HAP-1 (cell line): ENCODE results near the gene PPM1D.

Experiments used
- DNase-seq, 2 experiments: peaks; one replicate each; pipeline ENCODE4 v3.0.0-alpha.2; 2016 to 2020; ENCODE audit warnings: low spot score in 2 of 2
- H3K27me3 ChIP-seq: fragments of 250-450 bp; sonication (Bioruptor Pico); 2 replicates; pipeline ENCODE4 v1.5.1; 2020; ENCODE audit warnings: low read depth, mild to moderate bottlenecking, moderate library complexity
- H3K36me3 ChIP-seq: fragments of 250-450 bp; sonication (Bioruptor Pico); replicated peaks from 2 replicates; pipeline ENCODE4 v1.5.1; 2020; ENCODE audit warnings: mild to moderate bottlenecking
- H3K4me1 ChIP-seq: fragments of 250-450 bp; sonication (Bioruptor Pico); 2 replicates; pipeline ENCODE4 v1.5.1; 2020; ENCODE audit warnings: mild to moderate bottlenecking
- H3K4me3 ChIP-seq: fragments of 250-450 bp; sonication (Bioruptor Pico); 2 replicates; pipeline ENCODE4 v1.5.1; 2020; ENCODE audit warnings: mild to moderate bottlenecking, moderate library complexity
- H3K9me3 ChIP-seq: fragments of 250-450 bp; sonication (Bioruptor Pico); 2 replicates; pipeline ENCODE4 v1.5.1; 2020; ENCODE audit warnings: mild to moderate bottlenecking, moderate library complexity
- in situ Hi-C: fragments of 300-500 bp; cut with MboI; formaldehyde crosslinking; loops from 3 replicates; pipeline ENCODE4 v1.14.3; 2020; ENCODE audit warnings: low sequenced_read_pairs, inconsistent platforms, mixed read lengths

PPM1D gene

DNA sequence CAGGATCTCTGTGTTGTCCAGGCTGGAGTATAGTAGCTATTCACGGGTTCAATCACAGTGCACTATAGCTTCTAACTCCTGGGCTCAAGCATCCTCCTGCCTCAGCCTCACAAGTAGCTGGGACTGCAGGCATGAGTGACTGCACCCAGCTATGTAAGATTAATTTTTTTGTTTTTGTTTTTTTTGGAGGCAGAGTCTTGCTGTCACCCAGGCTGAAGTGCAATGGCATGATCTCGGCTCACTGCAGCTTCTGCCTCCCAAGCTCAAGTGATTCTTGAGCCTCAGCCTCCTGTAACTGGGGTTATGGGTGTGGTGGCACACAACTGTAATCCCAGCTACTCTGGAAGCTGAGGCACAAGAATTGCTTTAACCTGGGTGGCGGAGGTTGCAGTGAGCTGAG is 15.8 kb downstream of the PPM1D start:
- DNase-seq = no peak
- Histone ChIP-seq H3K27me3 (no peaks in the 10 kb centered on the region), H3K4me3 (no peak overlapping the region), H3K36me3 (no peaks in the 10 kb centered on the region), H3K9me3 (no peaks in the 10 kb centered on the region), H3K4me1 (no peaks in the 10 kb centered on the region)
- in situ Hi-C loops = no loop called here

DNA sequence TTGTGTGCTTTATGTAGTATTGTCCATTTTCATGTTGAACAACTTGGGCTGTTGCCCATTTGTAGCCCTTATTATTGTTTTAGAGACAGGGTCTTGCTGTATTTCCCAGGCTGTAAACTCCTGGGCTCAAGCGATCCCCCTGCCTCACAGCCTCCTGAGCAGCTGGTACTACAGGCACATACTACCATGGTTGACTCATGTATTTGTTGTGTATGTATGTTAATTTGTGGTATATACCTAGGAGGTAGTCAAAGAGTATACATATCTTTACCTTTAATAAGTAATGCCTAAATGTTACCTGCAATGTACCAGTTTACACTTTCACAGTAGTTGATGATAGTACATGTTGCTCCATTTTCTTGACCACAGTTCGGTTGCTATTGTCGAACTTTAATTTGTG is 18.1 kb downstream of the PPM1D start:
- Histone ChIP-seq H3K4me3 (no peak overlapping the region), H3K9me3 (no peaks in the 10 kb centered on the region), H3K4me1 (no peaks in the 10 kb centered on the region), H3K27me3 (no peaks in the 10 kb centered on the region), H3K36me3 (no peaks in the 10 kb centered on the region)
- in situ Hi-C loops = no loop called here
- no peak for DNase-seq

DNA sequence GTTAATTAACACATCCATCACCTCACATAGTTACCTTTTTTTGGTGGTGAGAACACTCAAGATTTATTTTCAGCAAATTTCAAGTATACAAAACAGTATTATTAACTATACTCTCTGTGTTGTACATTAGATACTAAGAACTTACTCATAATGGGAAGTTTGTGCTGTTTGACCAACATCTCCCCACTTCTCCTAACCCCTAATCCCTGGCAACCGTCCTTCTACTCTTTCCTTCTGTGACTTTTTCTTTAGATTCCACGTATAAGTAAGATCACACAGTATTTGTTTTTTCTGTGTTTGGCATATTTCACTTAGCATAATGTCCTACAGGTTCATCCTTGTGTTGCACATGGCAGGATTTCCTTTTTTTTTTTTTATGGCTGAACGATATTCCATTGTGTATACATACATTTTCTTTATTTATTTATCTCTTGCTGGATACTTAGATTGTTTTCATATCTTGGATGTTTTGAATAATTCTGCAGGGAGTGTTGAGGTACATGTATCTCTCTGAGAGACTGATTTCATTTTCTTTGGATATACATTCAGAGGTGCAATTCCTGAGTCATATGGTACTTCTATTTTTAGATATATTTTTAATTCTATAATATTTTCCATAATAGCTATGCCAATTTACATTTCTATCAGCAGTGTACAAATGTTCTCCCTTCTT is 19.0 kb downstream of the PPM1D start:
- in situ Hi-C loops = no loop called here
- Histone ChIP-seq H3K27me3 (no peaks in the 10 kb centered on the region), H3K9me3 (no peaks in the 10 kb centered on the region), H3K4me3 (no peak overlapping the region), H3K36me3 (no peaks in the 10 kb centered on the region), H3K4me1 (no peaks in the 10 kb centered on the region)
- DNase-seq = no peak

- Histone ChIP-seq H3K27me3 (no peaks in the 10 kb centered on the region), H3K4me3 (no peak overlapping the region), H3K4me1 (no peaks in the 10 kb centered on the region), H3K9me3 (no peaks in the 10 kb centered on the region), H3K36me3 (no peaks in the 10 kb centered on the region; the same call in 1 of the 2 replicates)
- in situ Hi-C loops = no loop called here
- no peak for DNase-seq
Observed at GRCh38 chr17:60622961-60623360, 23.0 kb downstream of the PPM1D start.

- Histone ChIP-seq H3K36me3 (no peaks in the 10 kb centered on the region; the same call in 1 of the 2 replicates), H3K27me3 (no peaks in the 10 kb centered on the region), H3K4me3 (no peak overlapping the region), H3K4me1 (peaks cover 3% of the 10 kb centered on the region), H3K9me3 (no peaks in the 10 kb centered on the region)
- in situ Hi-C loops = no loop called here
- DNase-seq = no peak
Observed at GRCh38 chr17:60623415-60623814, 23.4 kb downstream of the PPM1D start.

- in situ Hi-C loops = loop anchor here (25.0 kb wide), 1 partner anchor 490 kb away; the partner anchor contains the start of gene CA4
- Histone ChIP-seq H3K9me3 (no peaks in the 10 kb centered on the region), H3K36me3 (no peaks in the 10 kb centered on the region; the same call in 1 of the 2 replicates), H3K4me3 (no peak overlapping the region), H3K4me1 (peaks cover 10% of the 10 kb centered on the region), H3K27me3 (no peaks in the 10 kb centered on the region)
- no peak for DNase-seq
Observed at GRCh38 chr17:60627124-60627523, 27.1 kb downstream of the PPM1D start.

DNA sequence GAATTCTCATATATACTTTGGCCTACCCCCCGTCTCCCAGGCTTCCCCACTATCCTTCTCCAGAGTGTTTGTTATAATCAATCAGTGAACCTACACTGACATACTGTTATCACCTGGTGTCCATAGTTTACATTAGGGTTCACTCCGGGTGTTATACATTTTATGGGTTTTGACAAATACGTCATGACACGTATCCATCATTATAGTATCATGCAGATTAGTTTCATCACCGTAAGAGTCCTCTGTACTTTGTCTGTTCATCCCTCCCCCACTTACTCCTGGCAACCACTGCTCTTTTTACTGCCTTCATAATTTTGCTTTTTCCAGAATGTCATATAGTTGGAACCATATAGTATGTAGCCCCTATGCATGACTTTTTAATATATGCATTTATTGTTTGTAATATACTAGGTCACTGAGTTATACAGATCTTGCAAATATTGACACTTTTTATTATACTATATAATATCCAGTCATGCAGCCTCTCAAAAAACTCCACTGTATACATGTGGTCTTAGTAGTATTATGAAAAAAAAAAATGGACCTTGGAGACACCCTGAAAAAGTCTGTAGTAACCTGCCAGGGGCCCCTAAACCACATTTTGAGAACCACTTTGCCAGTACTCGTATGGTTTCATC is 28.4 kb downstream of the PPM1D start:
- no peaks in the 10 kb centered on the region for H3K9me3 ChIP-seq
- H3K4me3 ChIP-seq = no peak overlapping the region
- no peaks in the 10 kb centered on the region for H3K27me3 ChIP-seq
- no peak for DNase-seq
- in situ Hi-C loops = loop anchor here (25.0 kb wide), 1 partner anchor 491 kb away; the partner anchor contains the start of gene CA4
- no peaks in the 10 kb centered on the region; the same call in 1 of the 2 replicates for H3K36me3 ChIP-seq
- H3K4me1 ChIP-seq = peaks cover 10% of the 10 kb centered on the region

DNA sequence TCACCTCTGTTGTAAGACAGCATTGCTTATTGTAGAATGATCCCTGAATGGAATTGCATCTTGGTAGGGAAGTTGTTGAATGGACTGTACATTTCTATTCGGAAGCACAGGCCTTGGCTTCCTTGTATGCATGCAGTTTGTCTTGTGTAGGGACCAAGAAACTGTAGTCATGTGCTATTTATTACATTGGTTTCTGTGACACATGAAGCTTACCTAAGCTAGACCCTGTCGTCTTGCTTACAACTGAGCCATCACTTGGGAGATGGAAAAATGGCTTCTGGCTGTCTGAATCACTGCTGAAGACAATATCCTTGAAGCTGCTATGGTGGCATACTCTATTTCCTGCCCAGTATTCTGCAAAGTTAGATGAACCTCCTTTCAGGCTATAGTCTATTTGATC is 29.1 kb downstream of the PPM1D start:
- in situ Hi-C loops = loop anchor here (25.0 kb wide), 1 partner anchor 492 kb away; the partner anchor contains the start of gene CA4
- Histone ChIP-seq H3K4me3 (no peak overlapping the region), H3K36me3 (peaks cover 3% of the 10 kb centered on the region; the same call in 1 of the 2 replicates)

DNA sequence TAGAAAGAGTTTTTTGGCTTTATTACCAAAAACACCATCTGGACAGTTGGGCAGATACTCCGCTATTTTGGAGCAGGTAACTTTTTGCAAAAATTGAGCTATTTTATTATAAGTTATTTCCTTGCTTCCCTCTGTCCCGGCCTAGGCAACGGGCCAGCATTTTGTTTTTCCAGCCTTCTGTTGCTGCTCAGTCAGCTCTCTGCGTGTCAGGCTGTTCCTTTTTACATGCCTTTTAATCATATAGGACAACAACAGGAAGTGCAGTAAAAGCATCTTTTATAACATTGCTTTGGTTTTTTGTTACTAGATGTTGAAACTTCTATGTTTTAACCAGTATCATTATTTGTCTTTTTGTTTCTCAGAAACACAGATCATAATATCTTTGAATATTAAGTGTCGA is 30.4 kb downstream of the PPM1D start:
- H3K4me1 ChIP-seq = peaks cover 19% of the 10 kb centered on the region
- no peak for DNase-seq
- H3K27me3 ChIP-seq = no peaks in the 10 kb centered on the region
- H3K36me3 ChIP-seq = peaks cover 10% of the 10 kb centered on the region
- H3K4me3 ChIP-seq = no peak overlapping the region
- H3K9me3 ChIP-seq = no peaks in the 10 kb centered on the region
- in situ Hi-C loops = loop anchor here (25.0 kb wide), 1 partner anchor 493 kb away; the partner anchor contains the start of gene CA4

More for the DNA sequence above, 29.1 kb downstream of the PPM1D start:
- Histone ChIP-seq H3K9me3 (no peaks in the 10 kb centered on the region), H3K27me3 (no peaks in the 10 kb centered on the region), H3K4me1 (peaks cover 14% of the 10 kb centered on the region)
- no peak for DNase-seq

DNA sequence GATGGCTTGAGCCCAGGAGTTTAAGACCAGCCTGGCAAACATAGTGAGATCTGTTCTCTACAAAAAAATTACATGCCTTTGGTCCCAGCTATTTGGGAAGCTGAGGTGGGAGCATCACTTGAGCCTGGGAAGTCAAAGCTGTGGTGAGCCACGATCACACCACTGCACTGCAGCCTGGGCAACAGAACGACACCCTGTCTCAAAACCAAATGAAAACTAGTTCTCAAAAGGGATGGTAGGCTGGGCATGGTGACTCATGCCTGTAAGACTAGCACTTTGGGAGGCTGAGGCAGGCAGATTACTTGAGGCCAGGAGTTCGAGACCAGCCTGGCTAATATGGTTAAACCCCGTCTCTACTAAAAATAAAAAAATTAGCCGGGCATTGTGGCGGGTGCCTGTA is 31.1 kb downstream of the PPM1D start:
- no peaks in the 10 kb centered on the region for H3K27me3 ChIP-seq
- DNase-seq = no peak
- H3K9me3 ChIP-seq = no peaks in the 10 kb centered on the region
- no peak overlapping the region for H3K4me3 ChIP-seq
- in situ Hi-C loops = loop anchor here (25.0 kb wide), 1 partner anchor 494 kb away; the partner anchor contains the start of gene CA4
- peaks cover 18% of the 10 kb centered on the region for H3K36me3 ChIP-seq
- H3K4me1 ChIP-seq = peaks cover 19% of the 10 kb centered on the region

GRCh38 chr17:60637683-60638082 is 37.7 kb downstream of the PPM1D start:
- H3K27me3 ChIP-seq = no peaks in the 10 kb centered on the region
- no peak overlapping the region for H3K4me3 ChIP-seq
- no peaks in the 10 kb centered on the region for H3K9me3 ChIP-seq
- in situ Hi-C loops = loop anchor here (25.0 kb wide), 1 partner anchor 500 kb away; the partner anchor contains the start of gene CA4
- peaks cover 22% of the 10 kb centered on the region for H3K36me3 ChIP-seq
- DNase-seq = no peak
- H3K4me1 ChIP-seq = peaks cover 9% of the 10 kb centered on the region

DNA sequence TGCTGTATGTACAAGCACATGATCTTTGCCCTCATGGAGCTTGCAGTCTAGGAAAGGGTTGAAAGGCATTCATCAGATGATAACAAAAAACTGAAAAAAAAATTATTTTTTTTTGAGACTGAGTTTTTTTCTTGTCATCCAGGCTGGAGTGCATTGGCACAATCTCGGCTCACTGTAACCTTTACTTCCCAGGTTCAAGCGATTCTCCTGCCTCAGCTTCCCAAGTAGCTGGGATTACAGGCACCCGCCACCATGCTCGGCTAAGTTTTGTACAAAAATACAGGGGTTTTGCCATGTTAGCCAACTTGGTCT is 39.0 kb downstream of the PPM1D start:
- in situ Hi-C loops = loop anchor here (25.0 kb wide), 1 partner anchor 502 kb away; the partner anchor contains the start of gene CA4
- H3K27me3 ChIP-seq = no peaks in the 10 kb centered on the region
- DNase-seq = no peak

GRCh38 chr17:60640503-60640902 is 40.5 kb downstream of the PPM1D start:
- H3K27me3 ChIP-seq = no peaks in the 10 kb centered on the region
- peaks cover under 1% of the 10 kb centered on the region; the same call in 1 of the 2 replicates for H3K4me1 ChIP-seq
- H3K4me3 ChIP-seq = no peak overlapping the region
- no peaks in the 10 kb centered on the region for H3K9me3 ChIP-seq
- in situ Hi-C loops = loop anchor here (25.0 kb wide), 1 partner anchor 503 kb away; the partner anchor contains the start of gene CA4
- H3K36me3 ChIP-seq = peaks cover 11% of the 10 kb centered on the region
- DNase-seq = no peak

More for the DNA sequence above, 39.0 kb downstream of the PPM1D start:
- H3K4me1 ChIP-seq = peaks cover 6% of the 10 kb centered on the region
- H3K4me3 ChIP-seq = no peak overlapping the region
- no peaks in the 10 kb centered on the region for H3K9me3 ChIP-seq
- H3K36me3 ChIP-seq = peaks cover 20% of the 10 kb centered on the region

DNA sequence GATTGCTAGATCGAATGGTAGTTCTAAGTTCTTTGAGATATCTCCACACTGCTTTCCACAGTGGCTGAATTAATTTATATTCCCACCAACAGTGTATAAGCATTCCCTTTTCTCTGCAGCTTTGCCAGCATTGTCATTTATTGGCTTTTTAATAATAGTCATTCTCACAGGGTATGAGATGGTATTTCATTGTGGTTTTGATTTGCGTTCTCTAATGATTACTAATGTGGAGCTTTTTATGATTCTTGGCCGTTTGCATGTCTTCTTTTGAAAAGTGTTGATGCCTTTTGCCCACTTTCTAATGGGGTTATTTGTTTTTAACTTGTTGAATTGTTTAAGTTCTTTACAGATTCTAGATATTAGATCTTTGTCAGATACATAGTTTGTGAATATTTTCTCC is 41.1 kb downstream of the PPM1D start:
- in situ Hi-C loops = loop anchor here (25.0 kb wide), 1 partner anchor 504 kb away; the partner anchor contains the start of gene CA4
- peaks cover 7% of the 10 kb centered on the region for H3K4me1 ChIP-seq
- no peak for DNase-seq
- H3K9me3 ChIP-seq = no peaks in the 10 kb centered on the region
- no peaks in the 10 kb centered on the region for H3K27me3 ChIP-seq
- H3K36me3 ChIP-seq = peaks cover 5% of the 10 kb centered on the region
- no peak overlapping the region for H3K4me3 ChIP-seq
